Body of pancreas (tissue), 4 donors: ENCODE measurements around the gene RRAGD.

ENCODE experiments used
- CTCF ChIP-seq, 7 experiments: fragments of 450-650 bp in 4 of 7; fragments of 200-600 bp in 3 of 7; sonication (generic) in 3 of 7; IDR thresholded peaks; one replicate each; pipeline ENCODE4 v1.5.1; 2016 to 2019; ENCODE audit warnings: antibody characterized with exemption in 7 of 7
- POLR2A ChIP-seq, 3 donors: fragments of 450-650 bp; IDR thresholded peaks; one replicate each; pipeline ENCODE4 v1.6.1; 2016; ENCODE audit warnings: antibody characterized with exemption in 3 of 3, mild to moderate bottlenecking in 2 of 3

DNA sequence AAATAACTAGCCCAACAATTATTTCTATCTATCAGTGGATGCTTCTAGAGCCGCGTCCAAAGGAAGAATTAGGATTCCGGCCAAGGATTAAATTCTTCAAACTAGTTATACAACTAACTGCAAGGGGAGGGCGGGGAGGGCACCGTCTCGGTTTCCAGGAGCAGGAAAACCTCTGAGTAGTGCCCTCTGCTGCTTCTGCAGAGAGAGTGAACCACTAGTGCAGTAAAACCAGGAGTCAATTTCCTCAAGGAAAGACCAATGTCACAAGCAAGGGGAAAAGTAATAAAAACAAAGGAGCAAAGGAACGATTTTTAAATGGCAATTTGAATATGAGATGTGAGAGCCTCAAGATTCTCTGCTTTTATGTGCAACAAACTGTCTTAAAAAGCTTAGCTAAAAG lies 43.1 kb downstream of the RRAGD start:
- TF ChIP-seq CTCF (IDR thresholded peaks at IDR 0.05) (peak in 6 of 7 experiments; percentile 36 to 63 (median 50)), POLR2A (IDR thresholded peaks at IDR 0.05) (no peak)
